MCF 10A (cell line): ENCODE measurements around the gene ZNF628. TPM values are rescaled to one million over a fixed set of nuclear protein-coding genes. Genes with fewer than 3 reads are reported as not detected.

Experiments used
- BruUV-seq: library from RNA; stranded (reverse); fragments of 400-500 nt; replicated peaks from 2 replicates; lab custom pipeline; 2021; lab: Mats Ljungman, UMichigan
- CTCF ChIA-PET: fragments of 300-600 bp; sonication (Branson Sonifier 250); formaldehyde crosslinking; extraction: SDS; loops from one replicate; lab custom pipeline; 2021; ENCODE audit warnings: antibody characterized with exemption, inconsistent platforms; lab: Yijun Ruan, JAX
- POLR2A ChIA-PET: fragments of 300-600, 350-650 bp; sonication (Branson Sonifier 250); formaldehyde crosslinking; extraction: SDS; loops from one replicate; lab custom pipeline; 2020; ENCODE audit warnings: antibody characterized with exemption, inconsistent platforms; lab: Yijun Ruan, JAX
- DNase-seq: peaks from one replicate; pipeline ENCODE4 v3.0.0-alpha.2; 2018; ENCODE audit not compliant: unreplicated experiment
- H3K27ac Mint-ChIP-seq: one replicate; pipeline ENCODE4 v1.8.0; 2022; ENCODE audit warnings: mild to moderate bottlenecking, low read depth, mixed read lengths; ENCODE audit not compliant: unreplicated experiment
- H3K27me3 Mint-ChIP-seq: one replicate; pipeline ENCODE4 v1.8.0; 2022; ENCODE audit warnings: mixed read lengths; ENCODE audit not compliant: insufficient read depth, unreplicated experiment
- H3K36me3 Mint-ChIP-seq: one replicate; pipeline ENCODE4 v1.8.0; 2022; ENCODE audit warnings: mild to moderate bottlenecking, moderate library complexity, mixed read lengths; ENCODE audit not compliant: insufficient read depth, unreplicated experiment
- H3K4me1 Mint-ChIP-seq: one replicate; pipeline ENCODE4 v1.8.0; 2022; ENCODE audit warnings: mixed read lengths; ENCODE audit not compliant: insufficient read depth, unreplicated experiment
- H3K4me3 Mint-ChIP-seq: one replicate; pipeline ENCODE4 v1.8.0; 2022; ENCODE audit warnings: mild to moderate bottlenecking, moderate library complexity, mixed read lengths; ENCODE audit not compliant: unreplicated experiment
- H3K9me3 Mint-ChIP-seq: one replicate; pipeline ENCODE4 v1.8.0; 2022; ENCODE audit warnings: mixed read lengths; ENCODE audit not compliant: unreplicated experiment
- CTCF ChIP-seq: fragments of 200-600 bp; IDR thresholded peaks from one replicate; pipeline ENCODE4 v1.8.0; 2022; ENCODE audit warnings: antibody characterized with exemption, mild to moderate bottlenecking; ENCODE audit not compliant: unreplicated experiment
- intact Hi-C: fragments of 100-400 bp; cut with micrococcal nuclease; formaldehyde crosslinking; loops from 2 replicates; pipeline ENCODE4 v1.14.1; 2022
- total RNA-seq: library from RNA; stranded (reverse); gene quantifications from 2 replicates; pipeline ENCODE4 v1.2.3, GENCODE V29; 2022

Gene ZNF628
- total RNA-seq, 1 experiment from 2014 or later: 12.1 TPM

- TF ChIP-seq CTCF: no peak
- Mint-ChIP-seq H3K27ac (no peak overlapping the region), H3K36me3 (no peaks in the 10 kb centered on the region), H3K4me3 (no peak overlapping the region), H3K4me1 (peaks cover 6% of the 10 kb centered on the region), H3K27me3 (no peaks in the 10 kb centered on the region), H3K9me3 (no peaks in the 10 kb centered on the region)
- BruUV-seq: no TSS peak
- no peak for DNase-seq
- intact Hi-C loops: loop anchor here (2.0 kb wide), 1 partner anchor 14 kb away; no protein-coding TSS in a partner anchor
- POLR2A ChIA-PET: no interaction called here
- CTCF ChIA-PET: no interaction called here
Observed at GRCh38 chr19:55433292-55433691, 43.1 kb upstream of the ZNF628 start.

GRCh38 chr19:55434356-55434919, 42.0 kb upstream of the ZNF628 start:
- Mint-ChIP-seq H3K27ac (no peak overlapping the region), H3K27me3 (peaks cover 9% of the 10 kb centered on the region)
- BruUV-seq: no TSS peak

GRCh38 chr19:55435020-55435419, 41.4 kb upstream of the ZNF628 start:
- H3K27ac Mint-ChIP-seq: no peak overlapping the region
- peaks cover 15% of the 10 kb centered on the region for H3K27me3 Mint-ChIP-seq
- H3K36me3 Mint-ChIP-seq: no peaks in the 10 kb centered on the region
- no peak overlapping the region for H3K4me3 Mint-ChIP-seq
- ChIA-PET POLR2A (no interaction called here), CTCF (no interaction called here)
- H3K9me3 Mint-ChIP-seq: no peaks in the 10 kb centered on the region
- intact Hi-C loops: no loop called here
- peaks cover 6% of the 10 kb centered on the region for H3K4me1 Mint-ChIP-seq
- TF ChIP-seq CTCF: no peak
- BruUV-seq: no TSS peak
- no peak for DNase-seq

More at GRCh38 chr19:55434356-55434919, 42.0 kb upstream of the ZNF628 start:
- no peak for DNase-seq
- Mint-ChIP-seq H3K4me1 (peaks cover 6% of the 10 kb centered on the region), H3K9me3 (no peaks in the 10 kb centered on the region), H3K36me3 (no peaks in the 10 kb centered on the region), H3K4me3 (no peak overlapping the region)
- no peak for TF ChIP-seq CTCF
- POLR2A ChIA-PET: no interaction called here
- CTCF ChIA-PET: no interaction called here
- intact Hi-C loops: no loop called here

GRCh38 chr19:55436847-55437246, 39.6 kb upstream of the ZNF628 start:
- Mint-ChIP-seq H3K9me3 (no peaks in the 10 kb centered on the region), H3K4me3 (no peak overlapping the region), H3K36me3 (no peaks in the 10 kb centered on the region), H3K27ac (no peak overlapping the region), H3K4me1 (peaks cover 16% of the 10 kb centered on the region), H3K27me3 (peaks cover 32% of the 10 kb centered on the region)
- no peak for TF ChIP-seq CTCF
- ChIA-PET POLR2A (interaction anchor here (0.8 to 1.6 kb wide), 7 partner anchors 9 to 51 kb away, joined by 3 to 8 read pairs (median 5); partner anchors contain the start of genes ISOC2, RPL28 and UBE2S), CTCF (interaction anchor here (0.5 to 1.4 kb wide), 8 partner anchors 17 to 887 kb away, joined by 3 to 8 read pairs (median 3); no protein-coding TSS in a partner anchor)
- no peak for DNase-seq
- no TSS peak for BruUV-seq
- intact Hi-C loops: no loop called here
